ENCODE data around the gene RAB3GAP1.
"Not testable (repeated sequence)": the region's sequence is repeated elsewhere in the genome, so short reads cannot be mapped to it uniquely, and the experiment has no call there.

Gene RAB3GAP1

DNA sequence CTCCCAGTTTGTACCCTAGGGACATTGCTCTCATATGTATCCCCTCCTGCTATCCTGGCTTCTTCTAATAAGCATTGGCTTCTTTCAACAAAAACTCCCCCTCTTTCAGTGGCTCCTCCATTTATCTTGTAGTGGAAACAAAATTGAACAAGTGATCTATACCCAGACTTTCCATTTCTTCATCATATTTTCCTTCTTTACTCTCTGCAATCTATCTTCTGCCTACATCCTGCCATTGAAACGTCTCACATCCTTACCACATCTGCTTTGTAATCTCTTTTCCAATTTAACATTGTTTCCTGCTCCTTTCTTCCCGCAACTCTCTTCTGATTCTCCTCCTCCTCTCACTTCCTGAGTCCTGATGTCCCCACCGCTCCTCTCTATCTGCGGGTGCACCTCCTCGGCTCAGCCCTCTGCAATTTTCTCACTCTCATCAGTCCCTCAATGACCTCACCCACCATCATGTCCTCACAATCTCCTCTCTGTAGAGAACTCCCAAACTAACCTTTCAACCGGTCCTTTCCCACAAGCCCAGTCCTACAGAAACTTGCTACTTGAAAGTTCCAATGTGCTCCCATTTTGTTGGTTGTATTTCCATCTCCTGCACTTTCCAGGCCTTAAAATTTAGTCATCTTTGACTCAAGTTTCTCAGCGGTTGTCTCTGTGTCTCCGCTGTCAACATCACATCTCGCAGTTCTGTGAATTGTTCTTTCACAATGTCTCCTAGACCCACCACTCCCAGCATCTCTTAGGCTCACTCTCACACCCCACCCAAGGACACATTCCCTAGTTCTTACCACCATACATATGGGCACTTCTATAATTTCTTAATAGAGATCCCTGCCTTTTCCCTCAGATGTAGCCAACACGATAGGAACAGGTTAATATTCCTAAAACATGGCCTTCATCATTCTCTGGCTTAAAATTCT is 28.9 kb upstream of the RAB3GAP1 start:
- H3K4me1 ChIP-seq (ENCODE audit: low read depth, poor library complexity, severe bottlenecking) = peaks cover 4% of the 10 kb centered on the region
- H3K36me3 ChIP-seq (ENCODE audit: insufficient read depth) = no peaks in the 10 kb centered on the region
- TF ChIP-seq, protein P1, sequence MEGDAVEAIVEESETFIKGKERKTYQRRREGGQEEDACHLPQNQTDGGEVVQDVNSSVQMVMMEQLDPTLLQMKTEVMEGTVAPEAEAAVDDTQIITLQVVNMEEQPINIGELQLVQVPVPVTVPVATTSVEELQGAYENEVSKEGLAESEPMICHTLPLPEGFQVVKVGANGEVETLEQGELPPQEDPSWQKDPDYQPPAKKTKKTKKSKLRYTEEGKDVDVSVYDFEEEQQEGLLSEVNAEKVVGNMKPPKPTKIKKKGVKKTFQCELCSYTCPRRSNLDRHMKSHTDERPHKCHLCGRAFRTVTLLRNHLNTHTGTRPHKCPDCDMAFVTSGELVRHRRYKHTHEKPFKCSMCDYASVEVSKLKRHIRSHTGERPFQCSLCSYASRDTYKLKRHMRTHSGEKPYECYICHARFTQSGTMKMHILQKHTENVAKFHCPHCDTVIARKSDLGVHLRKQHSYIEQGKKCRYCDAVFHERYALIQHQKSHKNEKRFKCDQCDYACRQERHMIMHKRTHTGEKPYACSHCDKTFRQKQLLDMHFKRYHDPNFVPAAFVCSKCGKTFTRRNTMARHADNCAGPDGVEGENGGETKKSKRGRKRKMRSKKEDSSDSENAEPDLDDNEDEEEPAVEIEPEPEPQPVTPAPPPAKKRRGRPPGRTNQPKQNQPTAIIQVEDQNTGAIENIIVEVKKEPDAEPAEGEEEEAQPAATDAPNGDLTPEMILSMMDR (conservative IDR thresholded peaks at IDR 0.05; ENCODE audit: low read depth, low read length) = no peak
- H3K9ac ChIP-seq = no peak overlapping the region
- H2AFZ ChIP-seq (ENCODE audit: low read depth) = no peak overlapping the region
- no peaks in the 10 kb centered on the region for H3K79me2 ChIP-seq (ENCODE audit: insufficient read depth, low read depth)
- H3K27ac ChIP-seq = no peak overlapping the region
- H3K27me3 ChIP-seq (ENCODE audit: insufficient read depth, low read depth) = no peaks in the 10 kb centered on the region
- no peak overlapping the region for H3K4me3 ChIP-seq (IDR thresholded peaks at IDR 0.05; ENCODE audit: insufficient read depth, low read depth, low read length)
- no peak overlapping the region for H3K4me2 ChIP-seq
- no peaks in the 10 kb centered on the region for H4K20me1 ChIP-seq (ENCODE audit: insufficient read depth)

DNA sequence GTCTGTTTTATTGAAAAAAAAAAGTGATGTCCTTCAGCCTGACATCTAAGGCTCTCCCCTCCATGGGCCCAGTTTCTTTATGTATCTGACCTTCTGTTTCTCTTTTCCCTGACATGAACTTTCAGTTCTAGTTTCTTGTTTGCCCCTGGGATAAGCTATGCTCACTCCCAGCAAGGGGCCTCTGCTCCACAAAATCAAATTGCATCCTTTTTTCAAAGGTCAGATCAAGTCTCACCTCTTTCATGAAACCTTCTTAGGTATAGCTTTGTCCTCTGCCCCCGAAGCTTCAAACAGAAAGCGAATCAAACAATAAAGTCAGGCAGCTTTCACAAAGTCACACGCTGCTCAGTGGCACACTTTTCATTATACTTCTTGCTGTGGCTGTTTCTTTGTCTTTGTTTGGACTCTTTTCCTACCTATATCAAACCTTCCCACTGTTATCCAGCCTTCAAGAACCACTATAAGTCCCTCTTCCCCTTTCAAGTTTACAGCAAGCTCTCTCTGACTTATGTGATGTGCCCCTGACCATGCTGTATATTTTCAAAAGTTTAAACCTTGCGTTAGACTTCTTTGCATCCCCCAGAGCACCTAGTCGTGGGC is 28.1 kb upstream of the RAB3GAP1 start:
- Histone ChIP-seq H3K4me1 (ENCODE audit: low read depth, poor library complexity, severe bottlenecking) (peaks cover 4% of the 10 kb centered on the region), H3K27me3 (ENCODE audit: insufficient read depth, low read depth) (no peaks in the 10 kb centered on the region), H3K9ac (no peak overlapping the region), H4K20me1 (ENCODE audit: insufficient read depth) (no peaks in the 10 kb centered on the region), H3K36me3 (ENCODE audit: insufficient read depth) (no peaks in the 10 kb centered on the region), H2AFZ (ENCODE audit: low read depth) (no peak overlapping the region; the same call in 1 of the 2 replicates), H3K4me2 (no peak overlapping the region), H3K4me3 (IDR thresholded peaks at IDR 0.05; ENCODE audit: insufficient read depth, low read depth, low read length) (no peak overlapping the region), H3K27ac (no peak overlapping the region), H3K79me2 (ENCODE audit: insufficient read depth, low read depth) (no peaks in the 10 kb centered on the region)
- TF ChIP-seq, protein P1 (conservative IDR thresholded peaks at IDR 0.05; ENCODE audit: low read depth, low read length) = no peak

DNA sequence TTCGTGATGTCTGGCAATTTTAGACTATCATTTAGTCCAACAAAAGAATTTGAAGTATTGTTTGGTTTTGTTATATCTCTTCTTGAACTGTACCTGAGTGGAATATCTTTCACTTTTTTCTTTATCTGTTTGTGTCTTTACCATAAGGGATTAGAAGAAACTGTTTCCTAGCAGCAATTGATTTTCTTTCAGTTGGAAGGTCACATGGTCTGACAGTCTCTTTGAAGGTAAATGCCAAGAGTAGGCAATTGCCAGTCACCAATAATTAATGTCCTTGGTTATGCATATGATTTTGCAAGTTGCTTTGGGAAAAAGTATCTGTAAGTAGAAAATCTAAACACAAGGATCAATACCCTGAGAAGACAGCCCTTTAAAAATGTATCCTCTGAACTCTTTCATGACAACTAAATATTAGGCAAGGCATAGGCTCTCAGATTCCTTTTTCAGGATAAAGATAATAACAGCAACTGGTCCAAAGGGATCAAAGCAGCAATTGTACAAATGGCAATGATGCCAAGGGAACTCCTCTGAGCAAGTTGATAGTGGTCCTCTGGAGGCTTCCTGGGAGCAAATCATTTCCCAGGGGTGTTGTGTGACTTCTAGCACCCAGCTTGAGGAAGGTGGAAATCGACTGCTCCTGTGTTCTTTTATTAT is 22.5 kb upstream of the RAB3GAP1 start:
- Histone ChIP-seq H3K36me3 (ENCODE audit: insufficient read depth) (no peaks in the 10 kb centered on the region), H3K79me2 (ENCODE audit: insufficient read depth, low read depth) (no peaks in the 10 kb centered on the region), H2AFZ (ENCODE audit: low read depth) (no peak overlapping the region), H3K9ac (no peak overlapping the region), H3K4me2 (no peak overlapping the region), H3K27ac (no peak overlapping the region), H3K4me1 (ENCODE audit: low read depth, poor library complexity, severe bottlenecking) (no peaks in the 10 kb centered on the region), H3K27me3 (ENCODE audit: insufficient read depth, low read depth) (no peaks in the 10 kb centered on the region), H4K20me1 (ENCODE audit: insufficient read depth) (no peaks in the 10 kb centered on the region), H3K4me3 (IDR thresholded peaks at IDR 0.05; ENCODE audit: insufficient read depth, low read depth, low read length) (no peak overlapping the region)
- TF ChIP-seq, protein P1 (conservative IDR thresholded peaks at IDR 0.05; ENCODE audit: low read depth, low read length) = no peak

DNA sequence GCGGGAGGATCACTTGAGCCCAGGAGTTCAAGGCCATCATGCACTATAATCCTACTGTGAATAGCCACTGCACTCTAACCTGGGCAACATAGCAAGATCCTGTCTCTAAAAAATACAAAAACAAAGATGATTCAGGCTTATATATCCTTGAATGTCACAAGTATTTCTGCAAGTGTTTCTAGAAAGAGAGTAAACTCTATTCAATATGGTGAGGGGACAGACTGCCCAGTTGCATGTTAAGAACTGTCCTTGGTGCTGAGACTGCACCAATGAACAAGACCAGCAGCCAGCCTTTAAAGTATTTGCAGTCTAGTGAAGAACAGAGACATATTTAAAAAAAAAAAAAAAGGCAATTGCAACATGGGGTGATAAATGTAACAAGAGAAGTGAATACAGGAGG is 21.3 kb upstream of the RAB3GAP1 start:
- Histone ChIP-seq H3K4me2 (no peak overlapping the region), H3K27ac (no peak overlapping the region), H3K9ac (no peak overlapping the region), H3K4me3 (IDR thresholded peaks at IDR 0.05; ENCODE audit: insufficient read depth, low read depth, low read length) (no peak overlapping the region), H3K36me3 (ENCODE audit: insufficient read depth) (no peaks in the 10 kb centered on the region), H4K20me1 (ENCODE audit: insufficient read depth) (no peaks in the 10 kb centered on the region), H2AFZ (ENCODE audit: low read depth) (no peak overlapping the region), H3K79me2 (ENCODE audit: insufficient read depth, low read depth) (no peaks in the 10 kb centered on the region), H3K27me3 (ENCODE audit: insufficient read depth, low read depth) (no peaks in the 10 kb centered on the region), H3K4me1 (ENCODE audit: low read depth, poor library complexity, severe bottlenecking) (no peaks in the 10 kb centered on the region)
- TF ChIP-seq, protein P1 (conservative IDR thresholded peaks at IDR 0.05; ENCODE audit: low read depth, low read length) = no peak

DNA sequence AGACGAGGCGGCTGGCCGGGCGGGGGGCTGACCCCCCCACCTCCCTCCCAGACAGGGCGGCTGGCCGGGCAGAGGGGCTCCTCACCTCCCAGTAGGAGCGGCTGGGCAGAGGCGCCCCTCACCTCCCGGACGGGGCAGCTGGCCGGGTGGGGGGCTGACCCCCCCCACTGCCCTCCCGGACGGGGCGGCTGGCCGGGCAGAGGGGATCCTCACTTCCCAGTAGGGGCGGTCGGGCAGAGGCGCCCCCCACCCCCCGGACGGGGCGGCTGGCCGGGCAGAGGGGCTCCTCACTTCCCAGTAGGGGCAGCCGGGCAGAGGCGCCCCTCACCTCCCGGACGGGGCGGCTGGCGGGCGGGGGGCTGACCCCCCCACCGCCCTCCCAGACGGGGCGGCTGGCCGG is 18.9 kb upstream of the RAB3GAP1 start:
- H3K4me3 ChIP-seq (IDR thresholded peaks at IDR 0.05; ENCODE audit: insufficient read depth, low read depth, low read length); H3K79me2 ChIP-seq (ENCODE audit: insufficient read depth, low read depth); H3K36me3 ChIP-seq (ENCODE audit: insufficient read depth); H3K4me1 ChIP-seq (ENCODE audit: low read depth, poor library complexity, severe bottlenecking); H4K20me1 ChIP-seq (ENCODE audit: insufficient read depth); H3K27ac ChIP-seq; H3K27me3 ChIP-seq (ENCODE audit: insufficient read depth, low read depth); H3K9ac ChIP-seq; H2AFZ ChIP-seq (ENCODE audit: low read depth); H3K4me2 ChIP-seq: not testable (repeated sequence)
